Neuron (in vitro differentiated cells): Measurements from ENCODE around the gene S1PR3.

ENCODE experiments used
- H2AFZ ChIP-seq: one replicate; pipeline ENCODE4 v1.6.1; 2013; ENCODE audit warnings: low read depth, mild to moderate bottlenecking, inconsistent platforms, low read length, moderate library complexity
- H3K27me3 ChIP-seq: one replicate; pipeline ENCODE4 v1.6.1; 2013; ENCODE audit warnings: low read length; ENCODE audit not compliant: insufficient read depth
- H3K36me3 ChIP-seq: one replicate; pipeline ENCODE4 v1.6.1; 2013; ENCODE audit warnings: low read length; ENCODE audit not compliant: insufficient read depth
- H3K4me1 ChIP-seq: one replicate; pipeline ENCODE4 v1.6.1; 2013; ENCODE audit warnings: low read length; ENCODE audit not compliant: insufficient read depth
- H3K4me3 ChIP-seq: 2 replicates; pipeline ENCODE4 v1.5.1; 2013; ENCODE audit warnings: mild to moderate bottlenecking, low read length, moderate library complexity
- H3K9me3 ChIP-seq: one replicate; pipeline ENCODE4 v1.6.1; 2013; ENCODE audit warnings: low read length

Gene S1PR3

DNA sequence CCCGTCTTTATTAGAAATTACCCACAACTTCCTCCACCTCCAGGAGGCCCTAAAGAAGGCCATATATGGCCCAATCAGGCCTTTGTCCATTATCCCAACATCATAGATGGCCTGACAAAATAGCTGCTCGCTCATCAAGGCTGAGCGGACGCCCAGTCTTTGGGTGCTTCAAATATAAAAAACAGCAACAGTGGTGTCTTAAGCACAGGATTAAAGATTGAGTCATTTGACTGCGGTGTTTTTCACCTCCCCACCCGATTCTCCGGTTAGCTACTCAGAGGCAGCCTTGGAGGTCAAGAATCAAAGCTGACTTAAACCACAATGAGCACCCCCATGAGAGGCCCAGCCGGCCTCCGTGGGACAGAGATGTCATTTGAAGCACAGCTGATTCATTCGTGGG, 18.8 kb downstream of the S1PR3 start:
- no peaks in the 10 kb centered on the region for H3K4me1 ChIP-seq
- H3K36me3 ChIP-seq = no peaks in the 10 kb centered on the region
- H3K27me3 ChIP-seq = no peaks in the 10 kb centered on the region
- no peaks in the 10 kb centered on the region for H3K9me3 ChIP-seq
- no peak overlapping the region for H2AFZ ChIP-seq
- H3K4me3 ChIP-seq = no peak overlapping the region

DNA sequence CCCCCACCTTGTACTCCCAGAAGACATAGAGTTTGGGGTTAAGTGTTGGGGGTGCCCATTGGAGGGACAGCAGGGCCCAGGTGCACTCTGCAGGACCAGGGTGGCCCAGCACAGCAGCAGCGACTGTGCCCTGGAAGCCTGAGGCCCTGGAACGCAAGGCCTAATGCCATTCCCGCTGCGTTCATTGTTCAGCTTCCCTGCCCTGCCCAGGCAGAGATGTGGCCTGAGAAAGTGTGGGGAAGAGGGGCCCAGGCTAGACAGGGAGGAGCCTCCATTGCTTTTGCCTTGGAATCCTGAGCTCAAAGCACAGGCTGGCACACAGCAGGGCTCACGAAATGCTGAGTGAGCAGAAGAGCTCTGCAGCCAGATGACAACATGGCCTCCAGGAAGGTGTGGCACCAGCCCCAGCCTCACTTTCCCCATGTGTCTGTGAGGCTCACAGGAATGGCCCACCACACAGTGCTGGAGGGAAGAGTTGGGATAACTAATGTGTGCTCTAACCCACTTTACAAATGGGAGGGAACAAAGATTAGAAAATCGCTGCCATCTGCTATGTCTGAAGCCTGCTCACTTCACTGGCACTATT, 19.4 kb downstream of the S1PR3 start:
- Histone ChIP-seq H3K4me3 (no peak overlapping the region), H3K4me1 (no peaks in the 10 kb centered on the region), H3K9me3 (no peaks in the 10 kb centered on the region), H2AFZ (no peak overlapping the region), H3K27me3 (no peaks in the 10 kb centered on the region), H3K36me3 (no peaks in the 10 kb centered on the region)

DNA sequence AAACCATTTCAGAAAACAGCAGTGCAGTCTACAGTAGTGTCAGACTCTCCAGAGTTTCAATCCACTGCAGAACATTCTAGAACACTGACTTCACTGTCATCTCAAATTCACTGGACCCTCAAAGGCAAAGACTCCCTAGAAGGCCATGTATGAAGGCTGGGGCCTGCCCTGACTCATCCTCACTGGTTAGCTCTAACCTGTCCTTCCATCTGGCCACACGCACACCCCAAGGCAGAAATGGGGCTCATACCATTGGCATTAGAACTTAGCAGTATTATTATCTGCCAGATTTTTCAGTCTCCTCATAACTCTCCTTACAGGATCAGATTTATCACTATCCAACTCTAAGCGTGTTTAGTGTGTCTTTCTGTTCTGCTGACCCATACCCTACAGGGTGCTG, 20.4 kb downstream of the S1PR3 start:
- Histone ChIP-seq H3K4me1 (no peaks in the 10 kb centered on the region), H3K9me3 (no peaks in the 10 kb centered on the region), H3K36me3 (no peaks in the 10 kb centered on the region), H2AFZ (no peak overlapping the region), H3K4me3 (no peak overlapping the region), H3K27me3 (no peaks in the 10 kb centered on the region)

DNA sequence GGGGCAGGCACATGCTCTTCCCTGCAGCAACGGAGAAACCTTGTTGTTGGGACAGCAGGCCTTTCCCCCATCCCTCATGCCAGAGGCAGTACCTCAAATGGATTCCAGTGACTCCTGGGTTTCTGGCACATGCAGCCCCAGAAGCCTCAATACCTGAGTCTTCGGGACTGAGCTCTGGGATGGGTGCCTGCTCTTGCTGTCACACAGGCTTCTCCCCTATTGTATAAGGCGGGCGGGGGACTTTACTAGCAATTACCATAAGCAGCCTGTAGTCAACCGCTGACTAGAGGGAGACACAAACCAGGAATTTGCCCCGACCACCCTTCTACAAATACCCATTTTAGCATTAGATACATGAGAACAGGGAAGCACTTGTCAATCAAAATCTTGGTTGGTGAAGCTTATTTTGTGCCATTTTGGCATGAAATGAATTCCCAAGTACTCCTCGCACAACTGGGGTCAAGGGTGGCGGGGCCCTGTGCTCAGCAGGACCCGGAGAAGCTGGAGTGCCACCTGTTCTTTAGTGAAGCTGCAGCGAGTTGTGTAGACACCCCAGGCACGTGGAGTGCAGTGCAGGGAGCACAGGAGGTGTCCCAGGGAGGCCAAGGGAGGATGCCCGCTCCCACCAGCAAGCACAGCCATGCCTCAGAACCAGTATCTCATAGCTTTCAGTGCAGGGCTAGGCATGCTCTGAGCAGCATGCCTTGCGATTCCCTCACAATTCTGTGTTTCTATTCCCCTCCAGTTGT, 21.2 kb downstream of the S1PR3 start:
- Histone ChIP-seq H3K36me3 (no peaks in the 10 kb centered on the region), H3K4me3 (no peak overlapping the region), H3K27me3 (no peaks in the 10 kb centered on the region), H2AFZ (no peak overlapping the region), H3K4me1 (no peaks in the 10 kb centered on the region), H3K9me3 (no peaks in the 10 kb centered on the region)

DNA sequence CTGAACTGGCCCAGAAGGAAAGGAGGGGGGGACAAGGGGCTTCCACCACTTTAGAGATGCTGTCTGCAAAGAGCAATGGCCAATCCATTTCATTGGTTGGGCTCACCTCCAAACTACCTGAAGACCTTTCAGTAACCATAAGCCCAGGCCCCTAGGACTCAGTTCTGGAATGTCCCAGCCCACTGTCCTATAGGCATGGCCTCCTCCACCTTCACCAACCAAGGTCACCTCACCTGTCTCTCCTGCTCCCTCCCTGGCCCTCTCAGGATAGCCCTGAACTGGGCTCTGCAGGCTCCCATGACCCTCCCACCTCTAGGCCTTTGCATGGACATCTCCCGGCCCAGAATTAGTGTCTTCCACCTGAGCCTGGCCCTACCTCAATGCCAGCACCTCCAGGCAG, 22.4 kb downstream of the S1PR3 start:
- H3K4me3 ChIP-seq = no peak overlapping the region
- H3K27me3 ChIP-seq = no peaks in the 10 kb centered on the region
- no peaks in the 10 kb centered on the region for H3K9me3 ChIP-seq
- H2AFZ ChIP-seq = no peak overlapping the region
- no peaks in the 10 kb centered on the region for H3K36me3 ChIP-seq
- no peaks in the 10 kb centered on the region for H3K4me1 ChIP-seq

DNA sequence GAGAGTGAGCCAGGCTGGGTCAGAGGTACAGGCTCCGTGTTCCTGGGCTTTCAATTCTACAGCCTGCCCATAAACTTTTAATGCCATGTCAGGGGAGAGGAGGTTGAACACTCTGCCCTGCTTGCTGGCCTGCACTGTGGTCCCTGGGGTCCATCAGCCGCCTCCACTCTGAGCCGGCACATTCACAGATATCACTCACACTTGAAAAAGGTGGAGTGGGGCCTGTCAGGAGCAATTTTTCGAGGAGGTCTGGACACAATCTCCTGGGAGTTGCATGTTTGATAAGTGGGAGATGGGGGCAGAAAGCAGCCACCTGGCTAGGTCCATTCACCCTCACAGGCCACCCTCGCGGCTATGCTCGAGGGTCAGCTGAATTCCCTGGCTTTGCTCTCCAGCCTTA, 22.9 kb downstream of the S1PR3 start:
- Histone ChIP-seq H2AFZ (no peak overlapping the region), H3K9me3 (no peaks in the 10 kb centered on the region), H3K4me1 (no peaks in the 10 kb centered on the region), H3K27me3 (no peaks in the 10 kb centered on the region), H3K4me3 (no peak overlapping the region), H3K36me3 (no peaks in the 10 kb centered on the region)

DNA sequence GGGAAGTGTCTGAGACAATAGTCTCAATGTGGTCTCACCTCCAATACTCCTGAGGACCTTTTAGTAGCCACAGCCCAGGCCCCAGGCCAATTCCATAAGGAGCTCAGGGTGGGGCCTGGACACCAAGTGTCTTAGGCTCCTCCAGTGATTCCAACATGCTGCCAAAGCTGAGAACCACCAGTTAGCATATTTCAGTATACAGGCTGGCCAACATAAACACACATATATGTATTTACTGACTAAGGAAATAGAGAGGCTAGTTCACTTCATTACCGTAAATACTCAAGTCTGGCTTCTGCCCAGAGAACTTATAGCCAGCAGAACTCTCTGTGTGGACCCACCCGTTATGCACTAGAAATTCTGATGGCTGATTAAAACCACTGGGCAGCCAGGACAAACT, 24.1 kb downstream of the S1PR3 start:
- Histone ChIP-seq H3K9me3 (peaks cover 4% of the 10 kb centered on the region), H2AFZ (no peak overlapping the region), H3K36me3 (no peaks in the 10 kb centered on the region), H3K4me1 (no peaks in the 10 kb centered on the region), H3K27me3 (no peaks in the 10 kb centered on the region), H3K4me3 (no peak overlapping the region)

DNA sequence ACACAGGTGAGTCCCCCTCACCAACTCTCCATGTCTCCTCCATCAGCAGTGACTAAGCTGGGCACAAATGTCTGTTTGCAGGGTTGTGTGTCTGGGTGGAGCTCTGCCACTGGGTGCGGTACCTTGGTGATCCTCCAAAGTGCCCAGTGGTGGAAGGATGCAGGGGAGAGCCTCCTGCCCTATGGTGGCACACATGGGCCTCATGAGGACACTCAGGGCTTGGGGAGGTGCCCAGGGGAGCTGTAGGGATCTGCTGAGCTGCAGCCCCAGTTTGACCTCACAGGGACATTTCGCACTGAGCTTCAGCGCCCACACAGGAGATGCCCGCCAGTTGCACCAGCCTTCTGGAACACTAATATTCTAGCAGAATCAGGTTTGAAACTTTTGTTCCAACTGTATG, 29.5 kb downstream of the S1PR3 start:
- Histone ChIP-seq H2AFZ (no peak overlapping the region), H3K4me3 (no peak overlapping the region), H3K36me3 (no peaks in the 10 kb centered on the region), H3K27me3 (no peaks in the 10 kb centered on the region), H3K4me1 (peaks cover 18% of the 10 kb centered on the region), H3K9me3 (peaks cover 8% of the 10 kb centered on the region)

DNA sequence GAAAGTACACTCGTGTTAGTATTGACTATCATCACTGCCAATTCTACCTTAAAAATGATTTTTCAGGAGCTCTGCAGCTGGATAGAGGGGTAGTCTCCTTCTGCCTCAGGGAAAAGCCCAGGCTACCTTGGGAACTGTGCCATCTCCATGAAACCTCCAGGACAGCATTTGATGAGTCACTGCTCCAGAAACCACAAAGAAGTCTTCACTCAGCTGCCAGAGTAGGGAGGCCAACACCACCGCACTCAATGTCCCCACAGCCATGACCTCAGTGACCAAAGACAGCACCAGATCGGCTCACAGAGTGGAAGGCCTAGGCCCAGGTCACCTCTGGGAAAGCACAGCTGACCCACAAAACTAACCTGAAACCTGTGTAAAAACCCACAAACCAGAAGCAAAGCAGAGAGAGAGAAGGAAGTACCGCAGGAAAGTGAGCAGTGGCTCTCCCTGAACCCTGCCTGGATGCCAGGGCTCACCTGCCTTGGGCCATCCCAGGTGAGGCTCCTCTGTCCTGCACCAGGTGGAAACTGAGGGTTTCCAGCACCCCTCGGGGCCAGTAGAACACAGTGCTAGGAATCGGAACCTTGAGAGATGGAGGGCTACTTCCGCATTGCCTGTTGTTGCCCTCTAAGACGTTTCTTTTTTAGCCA, 30.0 kb downstream of the S1PR3 start:
- peaks cover 8% of the 10 kb centered on the region for H3K9me3 ChIP-seq
- no peaks in the 10 kb centered on the region for H3K27me3 ChIP-seq
- H3K4me1 ChIP-seq = peaks cover 18% of the 10 kb centered on the region
- no peak overlapping the region for H2AFZ ChIP-seq
- no peak overlapping the region for H3K4me3 ChIP-seq
- H3K36me3 ChIP-seq = no peaks in the 10 kb centered on the region

DNA sequence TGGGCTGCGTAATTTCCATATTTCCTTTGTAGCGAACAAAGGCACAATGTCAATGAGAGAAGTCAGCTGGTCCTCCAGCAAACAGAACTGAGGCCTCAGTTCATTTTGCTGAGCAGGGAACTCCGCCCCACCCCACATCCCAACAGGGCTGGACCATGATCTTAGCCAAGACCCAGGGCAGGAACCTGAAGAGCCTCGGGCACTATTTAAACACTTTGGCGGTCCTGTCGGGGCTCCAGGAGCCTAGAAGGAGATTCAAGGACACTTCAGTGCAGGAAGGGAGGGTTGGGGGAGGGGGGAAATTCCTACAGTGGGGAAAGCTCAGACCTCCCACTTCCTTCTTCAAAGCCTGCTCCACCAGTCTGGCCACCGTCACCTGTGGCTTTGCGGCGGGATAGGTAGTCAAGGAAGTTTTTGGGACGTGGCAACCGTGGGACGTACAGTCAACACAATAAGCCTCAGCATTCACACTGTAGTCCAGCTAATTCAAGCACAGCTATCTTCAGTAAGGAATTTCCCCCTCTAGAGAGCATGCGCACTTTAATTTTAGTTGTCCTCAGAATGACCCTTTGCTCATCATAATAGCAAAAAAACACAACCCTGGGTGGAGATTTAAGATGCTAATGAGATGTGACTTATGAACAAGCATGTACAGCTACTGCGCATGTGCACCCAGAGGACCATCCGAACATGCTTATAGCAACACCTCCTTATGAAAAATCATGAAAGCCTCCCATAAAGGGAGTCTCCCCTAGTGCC, 30.9 kb downstream of the S1PR3 start:
- Histone ChIP-seq H3K9me3 (peaks cover 10% of the 10 kb centered on the region), H2AFZ (no peak overlapping the region), H3K27me3 (no peaks in the 10 kb centered on the region), H3K36me3 (no peaks in the 10 kb centered on the region), H3K4me3 (no peak overlapping the region), H3K4me1 (peaks cover 18% of the 10 kb centered on the region)

DNA sequence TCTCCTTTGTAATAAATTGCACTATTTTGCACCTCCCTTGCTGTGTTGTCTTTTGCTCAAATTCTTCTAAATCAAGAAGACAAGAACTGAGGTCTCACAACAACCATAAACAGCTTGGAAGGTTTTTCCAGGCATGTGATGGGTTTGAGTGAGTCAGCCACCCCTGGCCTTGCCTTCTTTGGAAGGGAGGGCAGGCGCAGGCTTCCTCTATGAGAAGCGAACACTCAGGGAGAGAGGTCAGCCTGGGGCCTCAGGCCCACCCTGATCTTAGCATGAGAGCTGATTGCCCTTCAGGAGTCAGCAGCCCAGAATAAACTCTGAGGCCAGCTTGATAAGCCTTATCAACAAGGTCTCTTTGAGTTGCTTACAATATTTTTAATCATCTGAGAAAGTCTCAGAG, 31.6 kb downstream of the S1PR3 start:
- Histone ChIP-seq H2AFZ (no peak overlapping the region), H3K4me3 (no peak overlapping the region), H3K4me1 (peaks cover 18% of the 10 kb centered on the region), H3K9me3 (peaks cover 10% of the 10 kb centered on the region), H3K36me3 (no peaks in the 10 kb centered on the region), H3K27me3 (no peaks in the 10 kb centered on the region)

DNA sequence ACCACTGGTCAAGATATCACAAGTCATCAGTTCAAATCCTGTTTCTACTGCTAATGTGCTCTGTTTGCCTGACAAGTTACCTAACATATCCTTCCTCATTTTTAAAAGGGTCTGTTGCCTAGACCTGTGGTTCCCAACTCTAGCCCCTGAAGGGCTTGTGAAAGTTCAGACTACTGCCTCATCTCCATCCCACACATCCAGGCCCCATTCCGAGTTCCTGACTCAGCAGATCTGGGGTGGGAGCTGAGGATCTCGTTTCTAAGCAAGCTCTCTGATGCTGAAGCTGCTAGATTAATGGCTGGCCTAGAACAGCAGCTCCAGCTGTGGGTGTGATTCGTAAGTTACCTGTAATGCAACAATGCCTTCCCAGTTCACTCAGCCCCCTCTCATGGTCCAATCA, 32.5 kb downstream of the S1PR3 start:
- H3K4me3 ChIP-seq = no peak overlapping the region
- H3K9me3 ChIP-seq = peaks cover 10% of the 10 kb centered on the region
- peaks cover 18% of the 10 kb centered on the region for H3K4me1 ChIP-seq
- H3K36me3 ChIP-seq = no peaks in the 10 kb centered on the region
- H3K27me3 ChIP-seq = no peaks in the 10 kb centered on the region
- no peak overlapping the region for H2AFZ ChIP-seq

DNA sequence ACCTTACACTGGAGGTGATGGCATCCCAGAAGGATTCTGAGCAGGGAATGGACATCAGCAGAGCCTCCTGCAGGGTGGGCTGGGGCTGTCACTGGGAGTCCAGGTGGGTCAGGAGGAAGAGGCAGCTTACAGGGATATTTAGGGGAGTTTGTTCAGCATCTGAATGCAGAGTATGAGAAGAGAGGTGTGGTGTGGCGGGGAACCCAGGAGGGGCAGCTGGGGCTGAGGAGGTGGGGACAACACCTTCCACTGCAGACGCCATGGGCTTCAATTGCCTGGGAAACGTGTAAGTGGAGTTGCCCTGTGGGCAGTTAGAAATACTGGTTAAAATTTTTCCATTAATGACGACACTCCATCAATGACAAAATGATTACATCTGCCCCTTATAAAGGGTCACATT, 33.5 kb downstream of the S1PR3 start:
- peaks cover 18% of the 10 kb centered on the region for H3K4me1 ChIP-seq
- H3K9me3 ChIP-seq = peaks cover 10% of the 10 kb centered on the region

More for the DNA sequence above, 33.5 kb downstream of the S1PR3 start:
- Histone ChIP-seq H2AFZ (no peak overlapping the region), H3K4me3 (no peak overlapping the region), H3K27me3 (no peaks in the 10 kb centered on the region), H3K36me3 (no peaks in the 10 kb centered on the region)
